OCI-LY3 (cell line): Measurements from ENCODE around the gene MROH9.

ENCODE experiments used
- H2AFZ ChIP-seq: fragments of 200-600, 300-600 bp; shearing (Covaris generic); 2 replicates; pipeline ENCODE4 v1.6.0; 2014; ENCODE audit warnings: antibody characterized with exemption, low read depth, low read length
- H3K27ac ChIP-seq: fragments of 200-600, 300-600 bp; sonication (generic); 2 replicates; pipeline ENCODE4 v1.5.1; 2014; ENCODE audit warnings: mild to moderate bottlenecking, low read length, moderate library complexity, mixed read lengths
- H3K27me3 ChIP-seq: fragments of 200-600, 300-600 bp; sonication (generic); 2 replicates; pipeline ENCODE4 v1.6.1; 2014; ENCODE audit warnings: low read depth, low read length, mixed read lengths
- H3K36me3 ChIP-seq: fragments of 200-600, 300-600 bp; sonication (generic); replicated peaks from 2 replicates; pipeline ENCODE3; 2014; ENCODE audit warnings: low read depth, low read length, mixed read lengths
- H3K4me1 ChIP-seq: fragments of 300-600, 200-600 bp; sonication (generic); 2 replicates; pipeline ENCODE4 v1.6.1; 2014; ENCODE audit warnings: low read length, mixed read lengths
- H3K4me2 ChIP-seq: fragments of 200-600, 300-600 bp; sonication (generic); 2 replicates; pipeline ENCODE4 v1.6.1; 2014; ENCODE audit warnings: low read length, mixed read lengths
- H3K4me3 ChIP-seq: fragments of 300-600, 200-600 bp; sonication (generic); 2 replicates; pipeline ENCODE4 v1.5.1; 2014; ENCODE audit warnings: antibody characterized with exemption, mild to moderate bottlenecking, low read length, moderate library complexity
- H3K79me2 ChIP-seq: fragments of 300-600, 200-600 bp; shearing (Covaris generic); 2 replicates; pipeline ENCODE4 v1.6.1; 2014; ENCODE audit warnings: mild to moderate bottlenecking, low read length, mixed read lengths
- H3K9ac ChIP-seq: fragments of 300-600, 200-600 bp; shearing (Covaris generic); 2 replicates; pipeline ENCODE4 v1.6.0; 2014; ENCODE audit warnings: mild to moderate bottlenecking, low read length, moderate library complexity
- H3K9me3 ChIP-seq: fragments of 200-600, 300-600 bp; shearing (Covaris generic); 2 replicates; pipeline ENCODE4 v1.6.1; 2014; ENCODE audit warnings: low read length, mixed read lengths; ENCODE audit not compliant: insufficient read depth
- H4K20me1 ChIP-seq: fragments of 200-600, 300-600 bp; sonication (generic); 2 replicates; pipeline ENCODE4 v1.6.1; 2016; ENCODE audit warnings: low read length, mixed read lengths; ENCODE audit not compliant: insufficient read depth
- CTCF ChIP-seq: fragments of 200-600, 300-600 bp; sonication (generic); IDR thresholded peaks from 2 replicates; pipeline ENCODE4 v1.5.1; 2014; ENCODE audit warnings: antibody characterized with exemption, low read length, low read depth
- EZH2phosphoT487 ChIP-seq: fragments of 200-600 bp; shearing (Covaris generic); IDR thresholded peaks from 2 replicates; pipeline ENCODE4 v1.6.1; 2018; ENCODE audit warnings: antibody characterized with exemption, mixed run types, low read depth

MROH9 gene

GRCh38 chr1:170967042-170967910 lies 31.9 kb downstream of the MROH9 start:
- no peaks in the 10 kb centered on the region for H3K27me3 ChIP-seq
- no peak overlapping the region for H3K9ac ChIP-seq
- H3K27ac ChIP-seq = no peak overlapping the region
- H3K36me3 ChIP-seq = no peaks in the 10 kb centered on the region
- H3K79me2 ChIP-seq = no peaks in the 10 kb centered on the region
- H2AFZ ChIP-seq = no peak overlapping the region
- H4K20me1 ChIP-seq = no peaks in the 10 kb centered on the region
- no peak for TF ChIP-seq EZH2phosphoT487
- TF ChIP-seq CTCF = peak; percentile 84
- H3K4me2 ChIP-seq = peak overlapping the region; percentile 21
- no peak overlapping the region for H3K4me3 ChIP-seq
- H3K9me3 ChIP-seq = no peaks in the 10 kb centered on the region
- H3K4me1 ChIP-seq = peaks cover 6% of the 10 kb centered on the region

- Histone ChIP-seq H3K9me3 (no peaks in the 10 kb centered on the region), H3K4me1 (0 out of 2 replicates have a peak, but pooled peaks cover 3% of the 10 kb centered on the region), H4K20me1 (no peaks in the 10 kb centered on the region), H3K9ac (no peak overlapping the region), H3K27me3 (no peaks in the 10 kb centered on the region), H3K79me2 (no peaks in the 10 kb centered on the region), H2AFZ (no peak overlapping the region), H3K4me3 (no peak overlapping the region), H3K27ac (no peak overlapping the region), H3K36me3 (no peaks in the 10 kb centered on the region), H3K4me2 (no peak overlapping the region)
- TF ChIP-seq EZH2phosphoT487 (no peak), CTCF (no peak)
These were observed 34.9 kb downstream of the MROH9 start for GRCh38 chr1:170970256-170970655.

GRCh38 chr1:170978371-170978910 lies 43.1 kb downstream of the MROH9 start:
- no peak overlapping the region for H3K9ac ChIP-seq
- no peak overlapping the region for H2AFZ ChIP-seq
- no peak for TF ChIP-seq EZH2phosphoT487
- TF ChIP-seq CTCF = no peak
- H3K4me2 ChIP-seq = no peak overlapping the region
- no peaks in the 10 kb centered on the region for H3K4me1 ChIP-seq
- no peaks in the 10 kb centered on the region for H4K20me1 ChIP-seq
- no peaks in the 10 kb centered on the region for H3K36me3 ChIP-seq
- H3K27me3 ChIP-seq = no peaks in the 10 kb centered on the region
- no peak overlapping the region for H3K4me3 ChIP-seq
- no peaks in the 10 kb centered on the region for H3K79me2 ChIP-seq
- no peaks in the 10 kb centered on the region for H3K9me3 ChIP-seq
- H3K27ac ChIP-seq = no peak overlapping the region

DNA sequence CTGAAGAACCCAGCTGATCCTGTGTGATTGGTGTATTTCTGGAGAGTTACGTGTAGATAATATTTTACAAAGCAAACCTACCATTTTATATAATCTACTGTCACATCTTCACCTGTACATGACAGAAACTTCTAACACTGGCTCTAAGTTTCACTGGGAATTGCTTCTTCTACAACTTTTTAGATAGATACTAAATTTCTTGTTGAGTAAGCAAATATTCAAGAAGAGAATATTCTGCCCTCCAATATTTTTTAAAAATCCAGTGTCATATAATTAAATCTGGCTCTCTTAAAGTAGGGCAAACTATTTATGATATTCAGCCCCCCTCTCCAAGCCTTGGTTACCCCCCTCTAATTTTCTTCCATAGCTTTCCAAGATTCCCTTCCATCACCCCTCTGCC lies 50.1 kb downstream of the MROH9 start:
- no peaks in the 10 kb centered on the region for H3K4me1 ChIP-seq
- TF ChIP-seq EZH2phosphoT487 = no peak
- no peak for TF ChIP-seq CTCF

More for the DNA sequence above, 50.1 kb downstream of the MROH9 start:
- Histone ChIP-seq H3K36me3 (no peaks in the 10 kb centered on the region), H3K27ac (no peak overlapping the region), H3K9ac (no peak overlapping the region), H2AFZ (no peak overlapping the region), H3K79me2 (no peaks in the 10 kb centered on the region), H3K27me3 (no peaks in the 10 kb centered on the region), H3K4me3 (no peak overlapping the region), H4K20me1 (no peaks in the 10 kb centered on the region), H3K9me3 (no peaks in the 10 kb centered on the region), H3K4me2 (no peak overlapping the region)
